ENCODE results near the gene ZC3H10. TPM values are rescaled to one million over a fixed set of nuclear protein-coding genes. Genes with fewer than 3 reads are reported as not detected.

Gene ZC3H10
- total and polyA plus RNA-seq, 2 of the 13 experiments (the other 11 are each of a cell fraction or from before 2014, with no cell fraction given) = 0.70 to 2.3 TPM

- TF ChIP-seq MED8 (CRISPR knock-in tag; IDR thresholded peaks at IDR 0.05; ENCODE audit: insufficient replicate concordance) (no peak), GPN1 (CRISPR knock-in tag; IDR thresholded peaks at IDR 0.05; ENCODE audit: borderline replicate concordance) (no peak), RCOR2 (CRISPR knock-in tag; IDR thresholded peaks at IDR 0.05) (no peak), ZMAT5 (CRISPR knock-in tag; IDR thresholded peaks at IDR 0.05; ENCODE audit: borderline replicate concordance, low read depth) (no peak), JUN (CRISPR knock-in tag; IDR thresholded peaks at IDR 0.05) (no peak), NFKB2 (CRISPR knock-in tag; IDR thresholded peaks at IDR 0.05; ENCODE audit: borderline replicate concordance) (no peak), THAP9 (CRISPR knock-in tag; IDR thresholded peaks at IDR 0.05; ENCODE audit: borderline replicate concordance) (peak; percentile 4; the same call in 1 of the 2 replicates), ZNF136 (CRISPR knock-in tag; IDR thresholded peaks at IDR 0.05; ENCODE audit: low read depth) (0 out of 2 replicates have a peak, but pooled peaks have one; percentile 8), REPIN1 (CRISPR knock-in tag; IDR thresholded peaks at IDR 0.05; ENCODE audit: borderline replicate concordance, low read depth) (peak; percentile 65; the same call in 1 of the 2 replicates), SOX13 (IDR thresholded peaks at IDR 0.05) (no peak), SOX13 (CRISPR knock-in tag; conservative IDR thresholded peaks at IDR 0.05 in 1 of 2, IDR thresholded peaks at IDR 0.05 in 1 of 2) (no peak), DRAP1 (CRISPR knock-in tag; IDR thresholded peaks at IDR 0.05) (no peak; the same call in 1 of the 2 replicates), SAP130 (CRISPR knock-in tag; IDR thresholded peaks at IDR 0.05; ENCODE audit: low read depth) (0 out of 2 replicates have a peak, but pooled peaks have one; percentile 14), PHF5A (CRISPR knock-in tag; IDR thresholded peaks at IDR 0.05; ENCODE audit: low read depth, unreplicated experiment) (no peak), FOSL1 (CRISPR knock-in tag; IDR thresholded peaks at IDR 0.05; ENCODE audit: borderline replicate concordance) (no peak), LCORL (IDR thresholded peaks at IDR 0.05) (no peak), LCORL (CRISPR knock-in tag; IDR thresholded peaks at IDR 0.05) (0 out of 2 replicates have a peak, but pooled peaks have one; percentile 9), ZIK1 (CRISPR knock-in tag; IDR thresholded peaks at IDR 0.05; ENCODE audit: borderline replicate concordance, low read depth) (0 out of 2 replicates have a peak, but pooled peaks have one; percentile 33), RFX5 (IDR thresholded peaks at IDR 0.05; ENCODE audit: low read depth, low read length) (no peak), ZNF10 (CRISPR knock-in tag; IDR thresholded peaks at IDR 0.05; ENCODE audit: borderline replicate concordance, low read depth) (no peak)
- TF ChIP-seq, protein P1, sequence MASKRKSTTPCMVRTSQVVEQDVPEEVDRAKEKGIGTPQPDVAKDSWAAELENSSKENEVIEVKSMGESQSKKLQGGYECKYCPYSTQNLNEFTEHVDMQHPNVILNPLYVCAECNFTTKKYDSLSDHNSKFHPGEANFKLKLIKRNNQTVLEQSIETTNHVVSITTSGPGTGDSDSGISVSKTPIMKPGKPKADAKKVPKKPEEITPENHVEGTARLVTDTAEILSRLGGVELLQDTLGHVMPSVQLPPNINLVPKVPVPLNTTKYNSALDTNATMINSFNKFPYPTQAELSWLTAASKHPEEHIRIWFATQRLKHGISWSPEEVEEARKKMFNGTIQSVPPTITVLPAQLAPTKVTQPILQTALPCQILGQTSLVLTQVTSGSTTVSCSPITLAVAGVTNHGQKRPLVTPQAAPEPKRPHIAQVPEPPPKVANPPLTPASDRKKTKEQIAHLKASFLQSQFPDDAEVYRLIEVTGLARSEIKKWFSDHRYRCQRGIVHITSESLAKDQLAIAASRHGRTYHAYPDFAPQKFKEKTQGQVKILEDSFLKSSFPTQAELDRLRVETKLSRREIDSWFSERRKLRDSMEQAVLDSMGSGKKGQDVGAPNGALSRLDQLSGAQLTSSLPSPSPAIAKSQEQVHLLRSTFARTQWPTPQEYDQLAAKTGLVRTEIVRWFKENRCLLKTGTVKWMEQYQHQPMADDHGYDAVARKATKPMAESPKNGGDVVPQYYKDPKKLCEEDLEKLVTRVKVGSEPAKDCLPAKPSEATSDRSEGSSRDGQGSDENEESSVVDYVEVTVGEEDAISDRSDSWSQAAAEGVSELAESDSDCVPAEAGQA (IDR thresholded peaks at IDR 0.05; ENCODE audit: low read depth) = no peak
- TF ChIP-seq, protein P1 (CRISPR knock-in tag; IDR thresholded peaks at IDR 0.05; ENCODE audit: borderline replicate concordance) = no peak
Observed at GRCh38 chr12:56151672-56152131, 33.6 kb downstream of the ZC3H10 start (continued).

Data from HepG2 (cell line).